ENCODE measurements around the gene SGK2. TPM values are rescaled to one million over a fixed set of nuclear protein-coding genes. Genes with fewer than 3 reads are reported as not detected.

SGK2 gene
- total and polyA plus RNA-seq, 2 of the 13 experiments (the other 11 are each of a cell fraction or from before 2014, with no cell fraction given) = 6.2 to 29.4 TPM

DNA sequence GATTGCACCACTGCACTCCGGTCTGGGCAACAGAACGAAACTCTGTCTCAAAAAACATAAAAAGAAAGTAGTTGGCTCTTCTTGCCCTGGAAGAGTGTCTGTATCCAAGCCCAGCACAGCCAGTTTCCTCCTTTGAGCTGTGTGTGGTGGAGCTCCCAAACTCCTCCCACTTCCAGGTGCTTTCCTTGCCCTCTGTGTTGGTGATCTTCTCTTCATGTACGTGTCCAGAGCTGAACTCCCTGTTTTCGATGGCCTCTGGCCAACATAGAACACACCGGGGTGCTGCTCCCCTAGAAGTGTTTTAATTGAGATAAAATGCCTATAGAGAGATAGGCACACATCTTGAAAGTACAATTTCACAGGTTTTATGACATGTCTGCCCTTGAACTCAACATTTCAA lies 16.7 kb upstream of the SGK2 start:
- in situ Hi-C loops (cut with HindIII; ENCODE audit: extremely low pct_ligation_motif_present, low pct_unique_long_range_greater_than_20kb) = no loop called here
- H3K36me3 ChIP-seq (replicated peaks in 1 of 2; ENCODE audit: control insufficient read depth in 1 of 2, insufficient read depth in 2 of 2, low read length in 2 of 2) = peaks cover 0 to 3% of the 10 kb centered on the region in 2 experiments; a peak in 3 of 5 replicates
- intact Hi-C loops (cut with micrococcal nuclease; ENCODE audit: unreplicated experiment) = no loop called here
- POLR2A ChIA-PET = interaction anchor here (1.9 to 12.5 kb wide), 2 partner anchors 15 to 48 kb away, joined by 5 to 224 read pairs; partner anchors contain the start of genes IFT52 and SGK2
- no peak overlapping the region for H3K4me2 ChIP-seq (ENCODE audit: low read depth, low read length)
- H3K4me3 ChIP-seq (replicated peaks in 1 of 3; ENCODE audit: insufficient read depth in 1 of 3, low read depth in 2 of 3, low read length in 3 of 3) = no peak overlapping the region
- H4K20me1 ChIP-seq (ENCODE audit: insufficient read depth, low read length) = no peaks in the 10 kb centered on the region
- no TSS peak for BruUV-seq (replicated peaks)
- no peak for ATAC-seq
- H2AFZ ChIP-seq (ENCODE audit: low read length) = no peak overlapping the region
- H3K9ac ChIP-seq (ENCODE audit: insufficient read depth, low read depth, low read length) = no peak overlapping the region
- CTCF ChIA-PET (ENCODE audit: low intra/inter-chr PET ratio, low total read pairs) = no interaction called here
- no peak for FAIRE-seq
- no peak for DNase-seq (ENCODE audit: low spot score)
- H3K4me1 ChIP-seq (ENCODE audit: insufficient read depth, low read length) = peaks cover 33% of the 10 kb centered on the region
- peaks cover under 1% of the 10 kb centered on the region for H3K9me3 ChIP-seq (ENCODE audit: low read length)
- H3K79me2 ChIP-seq (ENCODE audit: insufficient read depth, low read length) = no peaks in the 10 kb centered on the region
- H3K27me3 ChIP-seq (ENCODE audit: control insufficient read depth in 1 of 2, insufficient read depth in 2 of 2, low read length in 2 of 2) = no peaks in the 10 kb centered on the region
- 95% methylated on average over 5 of the region's 5 CpGs for WGBS (ENCODE audit: low lambda C conversion rate)
- no peak overlapping the region for H3K27ac ChIP-seq (ENCODE audit: extremely low read length, insufficient read depth, low read length)
- TF ChIP-seq ZNF567 (CRISPR knock-in tag; IDR thresholded peaks at IDR 0.05; ENCODE audit: borderline replicate concordance) = no peak
- TF ChIP-seq ZNF781 (CRISPR knock-in tag; IDR thresholded peaks at IDR 0.05; ENCODE audit: borderline replicate concordance, not compliant biosample characterization) = no peak
- TF ChIP-seq, protein P1, sequence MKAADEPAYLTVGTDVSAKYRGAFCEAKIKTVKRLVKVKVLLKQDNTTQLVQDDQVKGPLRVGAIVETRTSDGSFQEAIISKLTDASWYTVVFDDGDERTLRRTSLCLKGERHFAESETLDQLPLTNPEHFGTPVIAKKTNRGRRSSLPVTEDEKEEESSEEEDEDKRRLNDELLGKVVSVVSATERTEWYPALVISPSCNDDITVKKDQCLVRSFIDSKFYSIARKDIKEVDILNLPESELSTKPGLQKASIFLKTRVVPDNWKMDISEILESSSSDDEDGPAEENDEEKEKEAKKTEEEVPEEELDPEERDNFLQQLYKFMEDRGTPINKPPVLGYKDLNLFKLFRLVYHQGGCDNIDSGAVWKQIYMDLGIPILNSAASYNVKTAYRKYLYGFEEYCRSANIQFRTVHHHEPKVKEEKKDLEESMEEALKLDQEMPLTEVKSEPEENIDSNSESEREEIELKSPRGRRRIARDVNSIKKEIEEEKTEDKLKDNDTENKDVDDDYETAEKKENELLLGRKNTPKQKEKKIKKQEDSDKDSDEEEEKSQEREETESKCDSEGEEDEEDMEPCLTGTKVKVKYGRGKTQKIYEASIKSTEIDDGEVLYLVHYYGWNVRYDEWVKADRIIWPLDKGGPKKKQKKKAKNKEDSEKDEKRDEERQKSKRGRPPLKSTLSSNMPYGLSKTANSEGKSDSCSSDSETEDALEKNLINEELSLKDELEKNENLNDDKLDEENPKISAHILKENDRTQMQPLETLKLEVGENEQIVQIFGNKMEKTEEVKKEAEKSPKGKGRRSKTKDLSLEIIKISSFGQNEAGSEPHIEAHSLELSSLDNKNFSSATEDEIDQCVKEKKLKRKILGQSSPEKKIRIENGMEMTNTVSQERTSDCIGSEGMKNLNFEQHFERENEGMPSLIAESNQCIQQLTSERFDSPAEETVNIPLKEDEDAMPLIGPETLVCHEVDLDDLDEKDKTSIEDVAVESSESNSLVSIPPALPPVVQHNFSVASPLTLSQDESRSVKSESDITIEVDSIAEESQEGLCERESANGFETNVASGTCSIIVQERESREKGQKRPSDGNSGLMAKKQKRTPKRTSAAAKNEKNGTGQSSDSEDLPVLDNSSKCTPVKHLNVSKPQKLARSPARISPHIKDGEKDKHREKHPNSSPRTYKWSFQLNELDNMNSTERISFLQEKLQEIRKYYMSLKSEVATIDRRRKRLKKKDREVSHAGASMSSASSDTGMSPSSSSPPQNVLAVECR (CRISPR knock-in tag; IDR thresholded peaks at IDR 0.05; ENCODE audit: borderline replicate concordance) = no peak
- TF ChIP-seq, protein P2, sequence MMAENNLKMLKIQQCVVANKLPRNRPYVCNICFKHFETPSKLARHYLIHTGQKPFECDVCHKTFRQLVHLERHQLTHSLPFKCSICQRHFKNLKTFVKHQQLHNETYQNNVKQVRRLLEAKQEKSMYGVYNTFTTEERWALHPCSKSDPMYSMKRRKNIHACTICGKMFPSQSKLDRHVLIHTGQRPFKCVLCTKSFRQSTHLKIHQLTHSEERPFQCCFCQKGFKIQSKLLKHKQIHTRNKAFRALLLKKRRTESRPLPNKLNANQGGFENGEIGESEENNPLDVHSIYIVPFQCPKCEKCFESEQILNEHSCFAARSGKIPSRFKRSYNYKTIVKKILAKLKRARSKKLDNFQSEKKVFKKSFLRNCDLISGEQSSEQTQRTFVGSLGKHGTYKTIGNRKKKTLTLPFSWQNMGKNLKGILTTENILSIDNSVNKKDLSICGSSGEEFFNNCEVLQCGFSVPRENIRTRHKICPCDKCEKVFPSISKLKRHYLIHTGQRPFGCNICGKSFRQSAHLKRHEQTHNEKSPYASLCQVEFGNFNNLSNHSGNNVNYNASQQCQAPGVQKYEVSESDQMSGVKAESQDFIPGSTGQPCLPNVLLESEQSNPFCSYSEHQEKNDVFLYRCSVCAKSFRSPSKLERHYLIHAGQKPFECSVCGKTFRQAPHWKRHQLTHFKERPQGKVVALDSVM (CRISPR knock-in tag; IDR thresholded peaks at IDR 0.05) = no peak
- peak; percentile 28 for TF ChIP-seq ZNF883 (CRISPR knock-in tag; IDR thresholded peaks at IDR 0.05; ENCODE audit: not compliant biosample characterization)
- TF ChIP-seq, protein P3, sequence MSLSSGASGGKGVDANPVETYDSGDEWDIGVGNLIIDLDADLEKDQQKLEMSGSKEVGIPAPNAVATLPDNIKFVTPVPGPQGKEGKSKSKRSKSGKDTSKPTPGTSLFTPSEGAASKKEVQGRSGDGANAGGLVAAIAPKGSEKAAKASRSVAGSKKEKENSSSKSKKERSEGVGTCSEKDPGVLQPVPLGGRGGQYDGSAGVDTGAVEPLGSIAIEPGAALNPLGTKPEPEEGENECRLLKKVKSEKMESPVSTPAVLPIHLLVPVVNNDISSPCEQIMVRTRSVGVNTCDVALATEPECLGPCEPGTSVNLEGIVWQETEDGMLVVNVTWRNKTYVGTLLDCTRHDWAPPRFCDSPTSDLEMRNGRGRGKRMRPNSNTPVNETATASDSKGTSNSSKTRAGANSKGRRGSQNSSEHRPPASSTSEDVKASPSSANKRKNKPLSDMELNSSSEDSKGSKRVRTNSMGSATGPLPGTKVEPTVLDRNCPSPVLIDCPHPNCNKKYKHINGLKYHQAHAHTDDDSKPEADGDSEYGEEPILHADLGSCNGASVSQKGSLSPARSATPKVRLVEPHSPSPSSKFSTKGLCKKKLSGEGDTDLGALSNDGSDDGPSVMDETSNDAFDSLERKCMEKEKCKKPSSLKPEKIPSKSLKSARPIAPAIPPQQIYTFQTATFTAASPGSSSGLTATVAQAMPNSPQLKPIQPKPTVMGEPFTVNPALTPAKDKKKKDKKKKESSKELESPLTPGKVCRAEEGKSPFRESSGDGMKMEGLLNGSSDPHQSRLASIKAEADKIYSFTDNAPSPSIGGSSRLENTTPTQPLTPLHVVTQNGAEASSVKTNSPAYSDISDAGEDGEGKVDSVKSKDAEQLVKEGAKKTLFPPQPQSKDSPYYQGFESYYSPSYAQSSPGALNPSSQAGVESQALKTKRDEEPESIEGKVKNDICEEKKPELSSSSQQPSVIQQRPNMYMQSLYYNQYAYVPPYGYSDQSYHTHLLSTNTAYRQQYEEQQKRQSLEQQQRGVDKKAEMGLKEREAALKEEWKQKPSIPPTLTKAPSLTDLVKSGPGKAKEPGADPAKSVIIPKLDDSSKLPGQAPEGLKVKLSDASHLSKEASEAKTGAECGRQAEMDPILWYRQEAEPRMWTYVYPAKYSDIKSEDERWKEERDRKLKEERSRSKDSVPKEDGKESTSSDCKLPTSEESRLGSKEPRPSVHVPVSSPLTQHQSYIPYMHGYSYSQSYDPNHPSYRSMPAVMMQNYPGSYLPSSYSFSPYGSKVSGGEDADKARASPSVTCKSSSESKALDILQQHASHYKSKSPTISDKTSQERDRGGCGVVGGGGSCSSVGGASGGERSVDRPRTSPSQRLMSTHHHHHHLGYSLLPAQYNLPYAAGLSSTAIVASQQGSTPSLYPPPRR (CRISPR knock-in tag; IDR thresholded peaks at IDR 0.05; ENCODE audit: borderline replicate concordance) = peak; percentile 18; the same call in 1 of the 2 replicates
- TF ChIP-seq ZNF782 (CRISPR knock-in tag; IDR thresholded peaks at IDR 0.05; ENCODE audit: borderline replicate concordance) = no peak
- no peak for TF ChIP-seq HOXA5 (CRISPR knock-in tag; IDR thresholded peaks at IDR 0.05)
- no peak for TF ChIP-seq ZNF607 (CRISPR knock-in tag; IDR thresholded peaks at IDR 0.05; ENCODE audit: borderline replicate concordance)
- no peak for TF ChIP-seq SNRNP70 (IDR thresholded peaks at IDR 0.05; ENCODE audit: low read depth, low read length)
- no peak for TF ChIP-seq ZMYM2 (CRISPR knock-in tag; IDR thresholded peaks at IDR 0.05)

Data from HepG2 (cell line).